Right atrium auricular region (tissue), 2 donors: ENCODE data around the gene CFAP45. TPM values are rescaled to one million over a fixed set of nuclear protein-coding genes. Genes with fewer than 3 reads are reported as not detected.
A peak's percentile ranks its signal among the peaks of the same experiment; 100 is the strongest.

Experiments used
- DNase-seq: peaks from one replicate; pipeline ENCODE4 v3.0.0-alpha.2; 2019; ENCODE audit warnings: low spot score
- H3K27ac ChIP-seq, 2 donors: fragments of 200-600 bp; sonication (generic); 1 replicate in 1 of 2; 2 replicates in 1 of 2; pipeline ENCODE4 v1.5.1; 2016 to 2019
- H3K27me3 ChIP-seq, 2 donors: fragments of 200-600 bp; sonication (generic); one replicate each; pipeline versions ENCODE4 v1.5.1 to v1.6.0; 2017 to 2019
- H3K36me3 ChIP-seq: fragments of 200-600 bp; sonication (generic); one replicate; pipeline ENCODE4 v1.5.1; 2016
- H3K4me1 ChIP-seq, 2 donors: fragments of 200-600 bp; sonication (generic); one replicate each; pipeline versions ENCODE4 v1.5.1 to v1.6.0; 2017 to 2019
- H3K4me3 ChIP-seq, 2 donors: fragments of 200-600 bp; sonication (generic); 1 replicate in 1 of 2; 2 replicates in 1 of 2; pipeline ENCODE4 v1.5.1; 2017 to 2019; ENCODE audit warnings: mild to moderate bottlenecking in 1 of 2, moderate library complexity in 1 of 2
- H3K9me3 ChIP-seq, 2 donors: fragments of 200-600 bp; sonication (generic); one replicate each; pipeline ENCODE4 v1.5.1; 2019
- CTCF ChIP-seq, 2 donors: fragments of 200-600 bp; sonication (generic); IDR thresholded peaks; one replicate each; pipeline ENCODE4 v1.5.1; 2019; ENCODE audit warnings: antibody characterized with exemption in 2 of 2
- total RNA-seq, 2 donors: library from RNA; depleted of rRNA; stranded (reverse); fragments of >200 nt; gene quantifications; one replicate each; pipeline ENCODE4 v1.1.0, GENCODE V29; 2016

Gene CFAP45
- total RNA-seq, 2 donors from 2014 or later = 0.86 to 1.3 TPM

GRCh38 chr1:159828581-159829272, 71.2 kb downstream of the CFAP45 start:
- H3K36me3 ChIP-seq = no peaks in the 10 kb centered on the region
- no peaks in the 10 kb centered on the region for H3K9me3 ChIP-seq
- H3K4me1 ChIP-seq = peaks cover 0 to 19% of the 10 kb centered on the region in 2 donors
- TF ChIP-seq CTCF (IDR thresholded peaks at IDR 0.05) = no peak
- no peaks in the 10 kb centered on the region for H3K27me3 ChIP-seq
- no peak for DNase-seq
- no peak overlapping the region for H3K4me3 ChIP-seq
- H3K27ac ChIP-seq = no peak overlapping the region

- H3K4me1 ChIP-seq = peaks cover 0 to 19% of the 10 kb centered on the region in 2 donors
- H3K27me3 ChIP-seq = no peaks in the 10 kb centered on the region
- H3K27ac ChIP-seq = no peak overlapping the region
- no peak overlapping the region for H3K4me3 ChIP-seq
- no peak for DNase-seq
- H3K36me3 ChIP-seq = no peaks in the 10 kb centered on the region
- no peaks in the 10 kb centered on the region for H3K9me3 ChIP-seq
- no peak for TF ChIP-seq CTCF (IDR thresholded peaks at IDR 0.05)
Measured at GRCh38 chr1:159828176-159828575, 71.8 kb downstream of the CFAP45 start.

GRCh38 chr1:159827549-159827948, 72.4 kb downstream of the CFAP45 start:
- Histone ChIP-seq H3K27me3 (no peaks in the 10 kb centered on the region), H3K4me1 (peaks cover 0 to 19% of the 10 kb centered on the region in 2 donors), H3K9me3 (no peaks in the 10 kb centered on the region), H3K4me3 (no peak overlapping the region), H3K36me3 (no peaks in the 10 kb centered on the region), H3K27ac (no peak overlapping the region)
- DNase-seq = no peak
- no peak for TF ChIP-seq CTCF (IDR thresholded peaks at IDR 0.05)

GRCh38 chr1:159827102-159827490, 72.9 kb downstream of the CFAP45 start:
- H3K4me3 ChIP-seq = no peak overlapping the region
- peaks cover 0 to 19% of the 10 kb centered on the region in 2 donors for H3K4me1 ChIP-seq
- H3K36me3 ChIP-seq = no peaks in the 10 kb centered on the region
- TF ChIP-seq CTCF (IDR thresholded peaks at IDR 0.05) = no peak
- H3K27me3 ChIP-seq = no peaks in the 10 kb centered on the region
- peak overlapping the region in 1 of 2 donors; percentile 7 for H3K27ac ChIP-seq
- H3K9me3 ChIP-seq = no peaks in the 10 kb centered on the region
- DNase-seq = no peak

GRCh38 chr1:159826441-159827101, 73.4 kb downstream of the CFAP45 start, which contains the start of gene SLAMF8:
SLAMF8 (plus strand) TSS chr1:159826873; CDS start chr1:159826899, 26 bp downstream.
- Histone ChIP-seq H3K4me3 (no peak within 1 kb of the TSS), H3K4me1 (peaks cover 0 to 17% of the 10 kb centered on the region in 2 donors), H3K27me3 (no peaks in the 10 kb centered on the region), H3K36me3 (no peaks in the 10 kb centered on the region), H3K27ac (peak within 1 kb of the TSS in 1 of 2 donors; percentile 7), H3K9me3 (no peaks in the 10 kb centered on the region)
- peak; percentile 68 for DNase-seq
- no peak for TF ChIP-seq CTCF (IDR thresholded peaks at IDR 0.05)
